ENCODE measurements around the gene ZBTB21. TPM values are rescaled to one million over a fixed set of nuclear protein-coding genes. Genes with fewer than 3 reads are reported as not detected.

Gene ZBTB21
- total and polyA plus RNA-seq, 8 donors: 1.9 to 18.7 (median 4.8) TPM

DNA sequence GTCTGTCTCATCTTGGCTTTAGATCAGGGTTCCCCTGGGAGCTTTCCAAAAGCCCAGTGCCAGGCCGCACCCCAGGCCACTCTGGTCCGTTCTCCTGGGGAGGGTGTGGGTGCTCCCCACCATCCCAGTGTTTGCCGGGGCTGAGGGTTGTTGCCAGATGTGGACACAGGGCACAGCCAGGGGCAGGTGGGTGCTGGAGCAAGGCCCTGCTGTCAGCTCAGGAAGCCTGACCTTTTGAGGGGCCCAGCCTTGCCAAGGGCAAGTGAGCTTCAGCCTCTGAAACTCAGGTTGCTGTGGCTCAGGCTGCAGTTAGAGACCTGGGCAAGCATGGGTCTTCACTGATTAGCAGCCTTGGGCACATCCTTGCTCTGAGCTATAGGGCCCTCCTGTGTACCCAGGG is 22.8 kb upstream of the ZBTB21 start:
- WGBS, 5 donors: 45 to 71% (median 63%) methylated on average over 3 of the region's 3 CpGs
- intact Hi-C loops (cut with DNase I; ENCODE audit: low total_unique reads): no loop called here
- TF ChIP-seq POLR2A (IDR thresholded peaks at IDR 0.05): no peak
- TF ChIP-seq, protein P1, sequence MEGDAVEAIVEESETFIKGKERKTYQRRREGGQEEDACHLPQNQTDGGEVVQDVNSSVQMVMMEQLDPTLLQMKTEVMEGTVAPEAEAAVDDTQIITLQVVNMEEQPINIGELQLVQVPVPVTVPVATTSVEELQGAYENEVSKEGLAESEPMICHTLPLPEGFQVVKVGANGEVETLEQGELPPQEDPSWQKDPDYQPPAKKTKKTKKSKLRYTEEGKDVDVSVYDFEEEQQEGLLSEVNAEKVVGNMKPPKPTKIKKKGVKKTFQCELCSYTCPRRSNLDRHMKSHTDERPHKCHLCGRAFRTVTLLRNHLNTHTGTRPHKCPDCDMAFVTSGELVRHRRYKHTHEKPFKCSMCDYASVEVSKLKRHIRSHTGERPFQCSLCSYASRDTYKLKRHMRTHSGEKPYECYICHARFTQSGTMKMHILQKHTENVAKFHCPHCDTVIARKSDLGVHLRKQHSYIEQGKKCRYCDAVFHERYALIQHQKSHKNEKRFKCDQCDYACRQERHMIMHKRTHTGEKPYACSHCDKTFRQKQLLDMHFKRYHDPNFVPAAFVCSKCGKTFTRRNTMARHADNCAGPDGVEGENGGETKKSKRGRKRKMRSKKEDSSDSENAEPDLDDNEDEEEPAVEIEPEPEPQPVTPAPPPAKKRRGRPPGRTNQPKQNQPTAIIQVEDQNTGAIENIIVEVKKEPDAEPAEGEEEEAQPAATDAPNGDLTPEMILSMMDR (IDR thresholded peaks at IDR 0.05): no peak
- no peak for TF ChIP-seq EP300 (IDR thresholded peaks at IDR 0.05)
- TF ChIP-seq POLR2AphosphoS5 (IDR thresholded peaks at IDR 0.05): no peak
- H3K36me3 ChIP-seq: no peaks in the 10 kb centered on the region
- peak in 1 of 2 donors; percentile 9 for DNase-seq
- H3K27me3 ChIP-seq: no peaks in the 10 kb centered on the region
- no peak overlapping the region for H3K4me3 ChIP-seq
- H3K9me3 ChIP-seq: no peaks in the 10 kb centered on the region
- H3K4me1 ChIP-seq: no peaks in the 10 kb centered on the region
- no peak overlapping the region for H3K27ac ChIP-seq

DNA sequence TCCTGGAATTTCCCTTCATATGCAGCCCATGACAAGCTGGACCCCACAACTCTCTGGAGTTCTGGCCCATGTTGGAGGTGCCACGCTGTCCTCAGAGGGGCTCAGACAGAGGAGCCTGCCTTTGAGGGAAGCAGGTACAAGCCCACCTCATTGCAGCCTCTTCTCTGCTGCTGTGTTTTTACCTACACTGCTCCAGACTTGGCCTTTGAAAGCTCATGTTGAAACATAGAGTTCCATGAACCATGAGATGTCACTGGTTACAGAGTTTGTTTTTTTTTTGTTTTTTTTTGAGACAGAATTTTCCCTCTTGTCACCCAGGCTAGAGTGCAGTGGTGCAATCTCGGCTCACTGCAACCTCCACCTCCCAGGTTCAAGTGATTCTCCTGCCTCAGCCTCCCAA is 22.1 kb upstream of the ZBTB21 start:
- TF ChIP-seq, protein P1 (IDR thresholded peaks at IDR 0.05): no peak
- TF ChIP-seq POLR2A (IDR thresholded peaks at IDR 0.05) (no peak), EP300 (IDR thresholded peaks at IDR 0.05) (no peak), POLR2AphosphoS5 (IDR thresholded peaks at IDR 0.05) (no peak)
- no peaks in the 10 kb centered on the region for H3K4me1 ChIP-seq
- no peak for DNase-seq
- WGBS, 5 donors: 93 to 100% (median 95%) methylated on average over 2 of the region's 2 CpGs
- H3K27ac ChIP-seq: no peak overlapping the region
- intact Hi-C loops (cut with DNase I; ENCODE audit: low total_unique reads): no loop called here
- no peak overlapping the region for H3K4me3 ChIP-seq
- no peaks in the 10 kb centered on the region for H3K36me3 ChIP-seq
- H3K9me3 ChIP-seq: no peaks in the 10 kb centered on the region
- H3K27me3 ChIP-seq: no peaks in the 10 kb centered on the region

DNA sequence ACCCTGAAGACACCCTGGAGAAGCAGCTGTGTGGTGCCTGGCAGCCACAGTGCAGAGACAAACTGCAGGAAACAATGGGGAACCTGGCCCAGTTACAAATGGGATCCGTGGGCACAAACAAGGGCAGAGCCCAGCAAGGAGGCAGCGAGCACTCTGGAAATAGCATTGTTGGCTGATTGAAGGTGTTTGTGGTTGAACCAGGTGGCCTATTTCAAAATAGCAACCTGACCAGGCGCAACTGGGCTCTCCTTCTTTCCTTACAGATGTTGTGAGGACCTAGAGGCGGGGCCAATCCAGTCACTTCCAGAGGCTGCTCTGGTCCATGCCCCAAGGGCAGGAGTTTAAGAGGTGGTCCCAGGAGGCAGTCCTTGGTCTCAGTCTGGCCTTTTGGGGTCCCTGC is 21.7 kb upstream of the ZBTB21 start:
- no peaks in the 10 kb centered on the region for H3K27me3 ChIP-seq
- no peaks in the 10 kb centered on the region for H3K4me1 ChIP-seq
- TF ChIP-seq POLR2AphosphoS5 (IDR thresholded peaks at IDR 0.05) (no peak), EP300 (IDR thresholded peaks at IDR 0.05) (no peak), POLR2A (IDR thresholded peaks at IDR 0.05) (no peak)
- TF ChIP-seq, protein P1 (IDR thresholded peaks at IDR 0.05): no peak
- intact Hi-C loops (cut with DNase I; ENCODE audit: low total_unique reads): no loop called here
- no peak overlapping the region for H3K27ac ChIP-seq
- DNase-seq: no peak
- 49 to 74% (median 65%) methylated on average over 2 to 4 of the region's 4 CpGs for WGBS, 5 donors
- no peaks in the 10 kb centered on the region for H3K9me3 ChIP-seq
- no peak overlapping the region for H3K4me3 ChIP-seq
- H3K36me3 ChIP-seq: no peaks in the 10 kb centered on the region

DNA sequence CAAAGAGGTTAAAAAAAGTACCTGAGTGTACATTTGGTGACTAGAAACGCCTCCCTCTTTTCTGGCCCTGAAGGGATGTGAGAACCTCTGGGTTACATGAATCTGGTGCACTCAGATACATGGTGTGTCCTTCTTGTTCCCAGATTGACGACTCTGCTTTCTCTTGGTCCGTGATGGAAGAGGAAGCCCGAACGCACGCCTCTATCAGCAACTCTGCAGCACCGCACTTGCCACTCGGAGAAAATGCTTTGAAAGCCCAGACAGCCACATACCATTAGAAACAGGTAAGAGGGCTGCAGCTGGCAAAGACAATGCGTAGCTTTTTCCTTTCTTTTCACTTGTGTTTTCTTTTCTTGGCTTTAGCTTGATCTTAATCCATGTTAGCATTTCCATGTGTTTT is 21.1 kb upstream of the ZBTB21 start:
- Histone ChIP-seq H3K27ac (no peak overlapping the region), H3K4me3 (no peak overlapping the region), H3K4me1 (no peaks in the 10 kb centered on the region), H3K36me3 (no peaks in the 10 kb centered on the region), H3K9me3 (no peaks in the 10 kb centered on the region), H3K27me3 (no peaks in the 10 kb centered on the region)
- intact Hi-C loops (cut with DNase I; ENCODE audit: low total_unique reads): no loop called here
- WGBS, 5 donors: 63 to 74% (median 71%) methylated on average over 9 of the region's 9 CpGs
- TF ChIP-seq EP300 (IDR thresholded peaks at IDR 0.05): no peak
- TF ChIP-seq, protein P1 (IDR thresholded peaks at IDR 0.05): no peak
- TF ChIP-seq POLR2AphosphoS5 (IDR thresholded peaks at IDR 0.05): no peak
- no peak for TF ChIP-seq POLR2A (IDR thresholded peaks at IDR 0.05)
- DNase-seq: no peak

Measured in stomach (tissue), 9 donors.